Measurements from ENCODE around the gene NDUFV1.
"Not testable (repeated sequence)": the region's sequence is repeated elsewhere in the genome, so short reads cannot be mapped to it uniquely, and the experiment has no call there.

The NDUFV1 gene

DNA sequence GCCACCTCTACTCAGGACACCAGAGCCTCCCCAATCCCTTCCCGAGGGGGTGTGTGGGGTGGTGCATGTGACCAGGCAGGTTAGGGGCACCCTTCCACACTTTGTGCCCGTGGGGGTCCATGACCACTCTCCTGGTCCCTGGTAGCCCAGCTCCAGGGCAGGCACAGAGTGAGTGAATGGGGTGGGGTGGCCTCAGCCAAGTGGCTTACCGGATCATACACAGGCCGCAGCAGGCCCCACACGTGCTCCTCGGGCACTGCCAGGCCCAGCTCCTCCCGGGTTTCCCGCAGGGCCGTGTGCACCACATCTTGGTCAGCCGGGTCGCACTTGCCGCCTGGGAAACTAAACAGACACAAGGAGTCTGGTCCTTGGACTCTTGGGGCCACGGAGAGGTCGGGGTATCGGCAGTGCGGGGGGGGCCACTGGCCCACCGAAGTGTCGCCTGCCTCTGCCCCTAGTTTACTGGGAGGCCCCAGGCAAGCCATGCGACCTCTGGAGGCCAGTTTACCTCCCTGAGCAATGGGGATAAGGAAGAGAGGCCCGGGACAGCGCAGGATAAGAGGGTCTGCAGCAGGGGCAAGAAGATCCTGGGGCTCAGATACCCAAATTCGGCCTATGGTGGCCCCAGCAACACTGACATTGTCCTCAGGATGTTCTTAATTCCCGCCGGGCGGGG lies 22.1 kb downstream of the NDUFV1 start:
- no peak for DNase-seq

DNA sequence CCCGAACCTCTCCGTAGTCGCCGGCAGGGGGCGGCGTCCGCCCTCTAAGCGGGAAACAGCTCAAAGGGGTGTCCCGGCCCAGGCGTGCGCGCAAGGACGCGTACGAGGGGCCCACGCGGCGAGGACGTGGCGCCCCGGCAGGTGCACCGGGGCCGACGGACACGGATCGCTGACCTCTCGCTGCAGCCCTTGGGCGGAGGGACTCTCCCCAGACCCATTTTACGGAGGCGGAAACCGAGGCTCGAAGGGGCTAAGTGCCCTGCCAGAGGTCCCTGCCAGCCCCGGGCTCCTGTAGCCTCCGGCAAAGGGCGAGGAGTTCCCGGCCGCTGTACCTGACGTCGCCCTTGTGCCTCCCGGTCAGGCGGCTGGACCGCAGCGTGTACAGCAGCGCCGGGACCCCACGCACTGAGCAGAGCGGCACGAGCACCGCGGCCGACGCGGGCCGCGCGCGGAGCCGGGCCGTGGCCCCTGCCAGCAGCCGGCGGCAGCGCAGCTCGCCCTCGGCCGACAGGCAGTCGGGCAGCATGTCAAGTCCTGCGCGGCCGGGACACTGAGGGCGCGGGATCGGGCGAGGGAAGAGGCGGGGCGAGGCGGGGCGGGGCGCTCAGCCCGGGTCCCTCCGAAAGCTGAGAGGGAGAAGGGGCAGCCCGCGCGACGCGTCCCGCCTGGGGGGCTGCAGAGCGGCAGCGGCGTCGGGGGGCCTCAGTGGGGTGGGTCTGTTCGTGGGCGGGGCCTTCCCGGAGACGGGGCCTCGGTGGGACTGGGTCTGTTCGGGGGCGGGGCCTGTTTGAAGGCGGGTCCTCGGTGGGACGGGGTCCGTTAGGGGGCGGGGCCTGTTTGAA lies 22.9 kb downstream of the NDUFV1 start, which contains the start of gene NUDT8:
NUDT8 (minus strand) TSS at position 552 of the 842 bp plus-strand sequence; CDS start at position 526, 26 bp downstream.
- DNase-seq, result peak; percentile 84

DNA sequence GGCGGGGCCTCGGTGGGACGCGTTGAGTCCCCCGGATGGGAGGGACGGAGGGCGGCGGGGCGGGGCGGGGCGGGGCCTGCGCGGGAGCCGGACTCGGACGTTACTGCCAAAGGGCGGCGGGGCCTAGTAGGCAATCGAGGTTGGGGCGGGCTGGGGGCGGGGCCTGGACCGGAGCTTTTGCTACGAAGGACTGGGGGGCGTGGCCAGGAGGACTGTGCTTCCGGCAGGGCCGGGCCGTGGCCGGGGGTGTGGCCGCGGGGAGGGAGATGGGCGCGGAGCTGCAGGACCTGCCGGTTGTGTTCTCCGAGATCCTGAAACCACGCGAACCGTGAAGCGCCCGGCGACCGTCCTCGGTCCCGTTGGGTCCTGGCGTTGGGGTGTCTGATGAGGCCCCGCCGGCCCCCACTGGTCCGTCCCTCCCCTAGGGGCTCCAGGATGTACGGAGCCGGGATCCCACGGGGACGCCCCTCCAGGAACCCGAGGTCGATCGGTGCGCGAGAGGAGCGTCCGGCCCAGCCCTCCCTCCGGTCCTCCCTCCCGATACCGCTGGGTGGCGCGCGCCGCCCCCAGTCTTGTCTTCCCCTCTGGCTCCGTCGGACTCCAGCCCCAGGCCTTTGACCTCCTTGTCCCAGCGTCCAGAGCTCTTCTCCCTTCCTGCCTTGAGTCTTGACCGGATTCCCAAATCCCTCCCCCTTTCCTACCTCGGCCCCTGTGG lies 23.6 kb downstream of the NDUFV1 start:
- peak; percentile 100 for DNase-seq

DNA sequence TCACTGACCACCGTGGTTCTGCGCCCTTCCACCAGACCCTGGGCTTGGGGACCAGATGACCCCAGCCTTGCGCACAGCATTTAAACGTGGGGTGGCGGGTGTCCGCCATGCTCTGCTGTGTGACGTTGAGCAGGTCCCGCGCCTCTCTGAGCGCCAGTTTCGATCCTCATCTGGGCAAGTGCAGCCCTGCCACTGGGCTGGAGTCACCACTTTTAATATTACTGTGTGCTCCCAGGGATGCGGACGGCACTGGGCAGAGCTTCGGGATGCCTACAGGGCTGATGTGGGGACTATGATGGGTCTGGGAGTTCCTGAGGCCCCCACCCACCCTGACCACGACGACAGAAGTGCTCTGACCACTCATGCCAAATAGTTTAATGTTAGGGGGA lies 24.2 kb downstream of the NDUFV1 start:
- no peak for DNase-seq

DNA sequence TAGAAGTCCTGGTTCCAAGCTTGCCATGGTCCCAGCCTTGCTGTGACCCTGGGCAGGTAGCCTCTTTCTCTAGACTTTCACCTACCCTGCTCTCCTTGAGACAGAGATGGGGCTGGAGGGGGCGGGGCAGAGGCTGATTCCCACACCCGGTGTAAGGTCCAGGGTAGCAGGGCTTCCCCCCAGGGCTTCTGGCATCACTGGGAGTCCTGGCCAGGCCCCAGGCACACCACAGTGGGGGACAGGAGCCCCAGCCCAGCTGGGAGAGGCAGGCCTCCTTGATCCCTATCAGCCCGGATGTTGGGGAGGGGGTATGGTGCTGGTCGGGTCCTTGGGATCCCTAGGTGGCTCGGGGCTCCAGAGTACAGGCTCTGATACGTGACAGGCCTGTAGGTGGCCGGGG lies 24.7 kb downstream of the NDUFV1 start:
- peak; percentile 33 for DNase-seq

DNA sequence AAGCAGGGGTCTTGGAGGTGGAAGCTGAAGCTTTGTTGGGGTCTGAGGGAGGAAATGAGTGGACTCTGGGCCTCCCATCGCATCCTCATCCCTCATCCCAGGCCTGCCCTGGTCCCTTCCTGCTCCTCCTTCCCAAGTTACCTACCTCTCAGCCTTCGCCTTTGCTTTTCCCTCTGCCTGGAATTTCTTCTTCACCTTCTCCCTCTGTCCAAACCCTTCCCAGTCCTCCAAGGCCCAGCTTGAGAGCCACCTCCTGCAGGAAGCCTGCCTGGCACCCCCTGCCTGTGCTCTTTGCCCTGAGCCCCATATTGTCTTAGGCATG lies 25.1 kb downstream of the NDUFV1 start:
- DNase-seq, result no peak

DNA sequence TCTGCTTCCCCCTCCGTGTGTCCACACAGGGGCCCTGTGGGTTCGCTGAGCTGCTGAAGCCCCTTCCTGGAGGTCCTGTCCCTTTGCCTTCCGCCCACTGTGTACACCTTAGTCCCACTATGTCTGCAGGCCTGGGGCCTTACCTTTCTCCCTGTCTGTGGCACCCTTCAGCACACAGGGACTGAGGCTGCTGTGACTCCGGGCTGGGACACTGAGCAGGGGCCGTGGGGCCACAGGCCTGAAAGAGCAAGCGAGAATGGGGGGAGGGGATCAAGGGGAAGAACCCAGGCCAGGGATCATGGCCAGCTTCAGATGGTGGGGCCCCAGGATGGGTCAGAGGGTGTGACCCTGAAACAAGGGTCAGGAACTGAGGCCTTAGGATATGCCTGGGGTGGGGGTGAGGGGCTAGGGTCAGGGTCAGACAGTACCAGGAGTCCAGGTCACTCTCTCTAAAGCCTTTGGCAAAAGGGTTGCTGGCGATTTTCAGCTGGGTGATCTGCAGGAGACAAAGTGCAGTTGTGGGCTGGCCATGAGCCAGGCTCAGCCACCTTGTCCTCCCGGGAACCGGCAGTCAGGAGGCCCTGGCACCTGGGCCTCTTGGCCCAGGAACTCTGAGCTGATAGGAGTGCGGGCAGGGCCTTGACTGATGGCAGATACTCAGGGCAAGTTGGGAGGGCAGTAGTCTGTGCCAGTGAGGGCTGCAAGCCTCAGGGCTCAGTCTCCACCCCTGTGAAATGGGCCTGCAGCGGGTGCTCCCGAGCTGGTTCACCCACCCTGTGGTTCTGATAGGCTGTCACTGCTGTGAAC lies 25.6 kb downstream of the NDUFV1 start:
- DNase-seq, result peak; percentile 20

DNA sequence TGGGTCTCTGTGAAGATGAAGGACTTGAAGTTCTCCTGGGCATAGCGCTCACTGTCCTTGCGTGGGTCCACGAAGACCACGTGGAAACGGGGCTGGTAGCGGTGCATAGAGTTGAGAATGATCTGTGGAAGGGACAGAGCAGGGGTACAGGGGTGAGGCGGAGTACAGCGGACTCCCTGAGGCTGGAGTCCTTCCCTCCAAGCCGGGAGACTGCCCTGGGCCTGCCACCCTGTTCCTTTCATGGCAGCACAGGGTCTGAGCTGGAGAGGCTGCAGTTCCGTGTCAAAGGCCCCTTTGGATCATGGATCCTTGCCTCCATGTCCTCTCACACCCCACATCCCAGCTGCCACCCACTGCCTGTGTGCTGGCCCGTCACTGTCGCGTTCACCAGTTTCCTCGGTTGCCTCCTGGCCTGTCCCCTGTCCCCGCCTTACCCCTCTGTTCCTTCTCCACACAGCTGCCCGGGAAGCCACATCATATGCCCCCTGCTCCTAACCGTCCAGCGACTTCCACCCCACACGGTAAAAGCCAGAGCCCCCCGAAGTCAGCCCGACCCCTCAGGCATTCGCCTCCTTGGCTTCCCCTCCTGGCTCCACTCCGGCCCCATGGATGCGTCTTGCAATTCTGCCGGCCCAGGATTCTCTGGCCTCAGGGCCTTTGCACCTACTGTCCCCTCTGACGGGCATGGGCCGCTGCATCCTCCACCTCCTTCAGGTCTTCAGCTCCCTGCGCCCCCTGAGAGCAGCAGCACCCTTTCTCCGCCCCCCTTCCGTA lies 26.4 kb downstream of the NDUFV1 start:
- DNase-seq, result peak; percentile 14

DNA sequence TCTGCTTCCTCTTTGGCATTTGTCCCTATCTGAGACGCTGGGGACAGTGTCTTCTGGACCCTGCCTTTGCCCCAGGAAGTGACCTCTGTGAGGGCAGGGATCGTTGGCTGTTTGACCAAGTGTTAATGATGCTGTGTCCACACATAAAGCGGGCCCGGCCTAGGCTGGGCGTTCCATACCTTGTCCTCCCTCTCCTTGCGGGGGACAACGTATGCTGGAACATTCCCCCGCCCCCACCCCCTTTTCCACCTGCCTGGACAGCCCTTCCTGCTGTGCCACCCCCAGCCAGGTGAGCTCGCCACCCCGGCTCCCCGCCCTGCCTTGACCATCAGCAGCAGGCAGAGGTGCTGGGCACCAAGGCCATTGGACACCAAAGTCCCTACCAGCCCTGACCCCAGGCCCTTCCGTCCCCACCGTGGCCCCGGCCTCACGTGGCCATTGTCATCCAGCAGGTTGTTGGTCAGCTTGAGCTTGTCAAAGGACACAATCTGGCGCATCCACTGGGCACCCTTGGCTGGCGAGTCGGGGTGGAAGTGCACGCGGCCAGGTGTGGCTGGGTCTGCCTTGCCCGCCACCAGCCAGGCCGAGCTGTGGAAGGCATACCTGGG lies 27.1 kb downstream of the NDUFV1 start:
- DNase-seq, result no peak

DNA sequence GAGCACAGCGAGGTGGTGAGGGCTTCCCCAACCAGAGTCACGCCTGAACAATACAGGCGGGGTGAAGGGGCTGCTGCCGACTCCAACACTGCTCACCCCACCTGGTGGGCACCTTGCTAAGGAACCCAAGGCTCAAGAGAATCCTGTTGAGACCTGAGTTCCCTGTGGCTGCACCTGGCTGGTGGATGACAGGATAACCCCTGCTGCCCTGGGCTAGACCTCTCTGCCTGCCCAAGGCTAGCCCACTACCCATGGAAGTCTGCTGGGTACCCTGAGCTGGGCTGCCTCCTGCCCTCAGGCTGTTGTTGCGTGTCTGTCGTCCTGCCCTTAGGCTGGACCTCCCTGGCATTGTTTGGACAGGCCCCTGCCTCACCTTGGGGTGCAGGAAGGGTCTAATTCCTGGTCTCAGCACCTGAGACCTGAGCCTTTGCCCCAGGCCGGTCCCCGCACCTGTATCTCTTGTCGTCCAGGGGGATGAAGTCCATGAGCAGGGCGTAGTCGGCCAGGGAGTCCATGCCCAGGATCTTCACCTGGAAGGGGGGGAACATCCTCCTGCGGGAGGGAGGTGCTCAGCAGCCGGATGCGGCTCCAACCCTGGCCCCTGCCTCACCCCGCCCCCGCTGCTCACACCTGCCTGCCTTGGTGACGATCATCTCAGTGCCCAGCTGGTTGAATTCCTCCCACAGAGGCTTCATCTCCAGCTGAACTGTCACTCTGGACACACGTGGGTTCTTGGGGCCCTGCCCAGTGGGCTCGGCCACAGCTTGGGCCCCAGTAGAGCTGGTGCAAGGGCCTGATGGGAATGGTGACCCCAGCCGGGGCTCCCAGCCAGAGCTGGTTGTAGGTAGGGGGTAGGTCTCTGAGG lies 27.9 kb downstream of the NDUFV1 start:
- no peak for DNase-seq

DNA sequence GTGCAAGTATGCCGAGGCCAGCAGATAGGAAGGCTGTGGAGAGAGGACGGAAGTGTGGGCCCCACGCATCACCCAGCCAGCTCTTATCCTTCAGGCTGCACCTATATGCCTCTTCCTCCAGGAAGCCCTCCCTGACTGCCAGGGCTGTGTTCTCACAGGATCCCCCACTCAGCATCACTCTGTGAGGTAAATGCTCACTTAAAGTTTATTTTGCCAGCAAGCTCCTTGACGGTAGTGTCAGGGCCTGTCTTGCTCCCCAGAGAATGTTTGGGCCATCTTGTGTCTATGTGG lies 28.4 kb downstream of the NDUFV1 start:
- no peak for DNase-seq

DNA sequence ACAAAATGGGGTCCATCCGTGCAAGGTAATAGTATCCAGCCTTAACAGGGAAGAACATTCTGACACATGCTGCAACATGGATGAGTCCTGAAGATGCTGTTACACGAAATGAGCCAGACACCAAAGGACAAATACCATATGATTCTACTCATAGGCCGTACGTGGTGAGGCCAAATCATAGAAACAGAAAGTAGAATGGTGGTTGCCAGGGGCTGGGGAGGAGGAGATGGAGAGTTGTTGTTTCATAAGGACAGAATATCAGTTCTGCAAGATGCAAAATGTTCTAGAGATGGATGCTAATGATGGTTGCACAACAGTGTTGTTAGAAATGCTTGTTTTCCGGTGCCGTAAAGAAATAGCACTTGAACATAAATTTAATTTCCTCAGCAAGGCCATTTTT lies 30.2 kb downstream of the NDUFV1 start:
- DNase-seq, result no peak

DNA sequence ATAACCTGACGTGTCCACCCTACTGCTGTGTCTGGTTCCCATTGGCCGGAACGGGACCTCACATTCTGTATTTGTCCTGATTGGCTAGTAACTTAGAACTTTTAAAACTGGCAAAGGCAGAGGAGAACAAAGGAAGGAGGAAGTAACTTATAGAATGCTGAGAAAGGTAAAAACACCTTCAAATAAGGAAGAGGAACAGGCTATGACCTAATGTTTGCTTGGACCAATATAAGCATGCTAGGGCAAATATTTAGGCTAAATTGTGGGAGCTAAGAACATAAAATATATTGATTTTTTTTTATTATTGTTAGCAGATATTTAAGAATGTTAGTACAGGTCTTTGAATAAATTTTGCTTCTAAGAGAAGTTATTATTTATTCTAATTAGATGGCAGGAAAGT lies 30.7 kb downstream of the NDUFV1 start:
- DNase-seq, result not testable (repeated sequence)

DNA sequence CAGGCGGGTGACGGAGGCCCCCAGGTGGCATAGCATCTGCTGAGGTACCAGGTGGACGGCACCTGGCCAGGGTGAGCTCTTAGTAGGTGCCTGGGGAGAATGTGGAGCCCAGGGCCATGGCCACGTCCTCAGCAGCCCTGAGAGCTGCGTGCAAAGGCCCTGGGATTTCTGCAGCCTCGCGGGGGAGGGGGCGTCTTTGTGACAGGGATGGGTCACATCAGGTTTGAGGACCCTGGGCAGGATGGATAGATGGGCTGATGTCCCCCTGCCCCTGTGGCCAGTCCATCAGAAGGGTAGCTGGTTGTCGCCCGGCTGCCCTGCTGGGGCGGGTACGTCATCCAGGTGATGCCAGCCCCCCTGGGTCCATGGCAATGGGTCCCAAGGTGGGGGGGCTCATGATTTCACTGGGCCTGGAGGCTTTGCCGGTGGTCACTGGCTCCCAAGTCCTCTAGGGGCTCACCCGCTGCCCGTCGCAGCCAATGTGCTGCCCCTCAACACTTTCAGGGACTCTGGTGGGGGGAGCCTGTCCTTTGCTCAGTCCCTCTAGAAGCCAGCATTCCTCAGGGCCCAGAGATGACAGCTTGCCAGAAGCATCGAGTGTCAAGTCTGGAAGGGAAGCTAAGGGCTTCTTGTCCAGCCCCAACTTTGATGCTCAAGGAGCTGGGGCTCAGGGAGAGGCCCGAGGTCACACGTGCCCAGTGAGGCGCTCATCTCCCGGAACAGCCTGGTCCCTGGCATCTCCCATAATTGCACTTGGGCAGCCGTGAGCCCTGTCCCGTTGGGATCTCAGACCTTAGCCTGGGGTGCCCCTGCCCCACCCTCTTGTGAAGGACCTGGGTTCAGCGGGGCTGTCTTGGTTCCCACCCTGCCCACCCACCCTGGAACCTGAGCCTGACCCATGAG lies 32.0 kb downstream of the NDUFV1 start:
- DNase-seq, result no peak

DNA sequence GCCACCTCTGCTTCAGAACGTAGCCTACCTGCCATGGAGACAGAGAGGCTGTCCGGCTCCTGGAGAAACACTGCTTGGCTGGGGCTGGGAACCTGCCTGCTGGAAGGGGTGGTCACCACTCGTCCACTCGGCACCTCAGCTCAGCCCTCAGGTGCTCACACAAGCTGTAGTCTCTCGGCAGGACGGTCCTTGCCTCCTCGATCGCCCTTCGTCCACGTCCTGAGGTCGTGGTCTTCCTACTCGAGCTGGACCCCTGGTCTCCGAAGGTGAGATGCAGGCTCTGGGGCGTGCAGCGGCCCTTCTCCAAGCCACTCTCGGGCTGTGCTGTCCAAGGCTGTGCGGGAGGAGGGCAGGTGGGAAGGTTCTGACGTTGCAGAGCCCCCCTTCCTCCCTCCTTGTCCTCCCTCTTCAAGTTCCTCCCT lies 32.7 kb downstream of the NDUFV1 start, which contains the start of gene TBX10:
TBX10 (minus strand) TSS at position 326 of the 422 bp plus-strand sequence; CDS start at position 35, 291 bp downstream.
- DNase-seq, result no peak

DNA sequence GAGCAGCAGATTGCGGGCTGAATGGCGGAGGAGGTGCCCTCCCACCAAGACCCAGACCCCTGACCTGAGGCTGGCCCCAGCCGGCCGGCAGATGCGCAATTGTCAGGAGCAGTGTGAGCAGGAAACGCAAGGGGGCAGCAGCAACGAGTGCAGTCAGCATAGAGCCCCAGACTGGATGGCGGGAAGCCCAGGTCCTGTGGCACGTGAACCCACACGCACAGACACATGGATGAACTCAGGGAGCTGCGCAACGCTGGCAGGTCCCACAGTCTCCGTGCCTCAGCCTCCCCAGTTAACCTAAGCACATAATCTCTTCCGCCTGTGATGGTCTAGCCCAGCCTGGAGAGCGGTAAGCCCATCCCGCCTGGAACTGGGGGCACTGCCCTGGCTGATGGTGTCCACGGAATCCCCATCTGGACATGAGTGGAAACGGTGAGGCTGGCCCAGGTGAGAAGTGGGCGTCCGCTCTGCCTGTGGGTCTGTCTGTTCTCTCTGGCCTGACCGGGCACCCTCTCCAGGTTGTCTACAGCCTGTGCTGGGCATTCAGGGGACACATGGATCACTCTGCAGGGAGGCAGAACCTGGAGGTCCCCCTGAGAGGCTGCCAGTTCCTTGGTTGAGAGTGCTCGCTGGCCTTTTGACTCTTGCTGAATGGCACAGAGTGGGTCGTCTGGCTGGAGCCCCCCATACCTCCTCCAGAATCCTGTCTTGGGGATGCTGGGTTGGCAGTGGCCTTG lies 33.5 kb downstream of the NDUFV1 start:
- DNase-seq, result peak; percentile 69

DNA sequence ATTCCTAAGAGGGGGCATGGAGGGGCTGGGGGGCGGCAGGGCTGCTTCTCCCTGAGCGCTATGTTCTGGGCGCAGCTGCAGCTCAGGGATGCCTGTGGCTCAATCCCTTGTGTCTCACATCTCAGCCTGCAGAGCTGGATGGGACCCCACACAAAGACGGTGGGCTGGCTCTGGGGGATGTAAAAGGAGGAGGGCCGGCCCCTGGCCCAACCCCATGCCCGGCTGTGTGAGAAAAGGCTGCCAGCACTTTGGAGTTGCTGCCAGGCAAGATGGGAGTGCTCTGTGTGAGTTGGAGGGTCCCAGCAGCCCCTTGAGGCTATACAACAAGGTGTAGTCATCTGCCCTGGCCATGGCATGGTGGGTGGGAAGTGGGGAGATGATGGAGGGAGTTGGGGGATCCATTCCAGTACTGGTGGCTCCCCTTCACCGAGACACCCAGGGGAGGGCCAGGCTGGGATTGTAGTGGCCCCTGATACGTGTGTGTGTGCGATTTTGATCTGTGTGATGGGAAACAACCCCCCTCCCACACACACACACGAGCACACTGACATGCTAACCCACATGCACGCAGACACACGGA lies 34.1 kb downstream of the NDUFV1 start:
- DNase-seq, result no peak

Data from femur (tissue), 1 donor.